PFSK-1 (cell line): Measurements from ENCODE around the gene NT5M.

Source experiments
- FOXP2 ChIP-seq: optimal IDR thresholded peaks from 2 replicates; pipeline ENCODE3; 2011; ENCODE audit warnings: borderline replicate concordance, control low read depth, inconsistent platforms; ENCODE audit not compliant: insufficient read depth; ENCODE audit errors: extremely low read length, extremely low read depth
- POLR2AphosphoS5 ChIP-seq: IDR thresholded peaks from 2 replicates; pipeline ENCODE4 v1.6.1; 2012; ENCODE audit warnings: low read depth, mild to moderate bottlenecking, control low read depth, low read length, moderate library complexity
- SIN3A ChIP-seq: IDR thresholded peaks from 2 replicates; pipeline ENCODE4 v1.6.1; 2012; ENCODE audit warnings: mild to moderate bottlenecking, low read length, moderate library complexity, borderline replicate concordance; ENCODE audit not compliant: insufficient read depth
- TAF1 ChIP-seq: IDR thresholded peaks from 2 replicates; pipeline ENCODE4 v1.6.1; 2012; ENCODE audit warnings: low read length, control low read depth, borderline replicate concordance; ENCODE audit not compliant: insufficient read depth
- TF ChIP-seq, protein P1 (sequence below), 2 experiments: IDR thresholded peaks; 2 replicates each; pipeline versions ENCODE4 v1.6.1 to v1.8.0; 2011 to 2012; ENCODE audit warnings: low read depth in 2 of 2, low read length in 2 of 2, control low read depth in 1 of 2, inconsistent platforms in 1 of 2, mild to moderate bottlenecking in 1 of 2, moderate library complexity in 1 of 2; ENCODE audit not compliant: insufficient read depth in 1 of 2

Gene NT5M

DNA sequence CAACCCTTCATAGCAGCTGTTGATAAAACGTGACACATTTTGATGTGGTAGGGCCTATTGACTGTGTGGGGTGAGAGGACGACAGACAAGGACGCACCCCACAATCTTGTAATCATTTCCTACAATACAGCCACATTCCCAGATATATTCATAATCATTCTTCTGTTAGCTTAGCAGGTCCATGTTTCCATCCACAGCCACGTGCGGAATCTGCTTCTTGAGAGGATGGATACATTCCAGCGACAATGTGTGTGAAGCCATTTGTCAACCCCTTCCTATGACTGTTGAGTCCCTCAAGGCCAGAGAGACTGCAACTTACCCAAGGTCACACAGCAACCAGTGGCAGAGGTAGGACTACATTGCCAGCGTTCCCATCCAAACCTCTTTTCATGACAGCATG, 13.5 kb upstream of the NT5M start:
- TF ChIP-seq FOXP2 (no peak), TAF1 (no peak), SIN3A (no peak)
- TF ChIP-seq, protein P1, sequence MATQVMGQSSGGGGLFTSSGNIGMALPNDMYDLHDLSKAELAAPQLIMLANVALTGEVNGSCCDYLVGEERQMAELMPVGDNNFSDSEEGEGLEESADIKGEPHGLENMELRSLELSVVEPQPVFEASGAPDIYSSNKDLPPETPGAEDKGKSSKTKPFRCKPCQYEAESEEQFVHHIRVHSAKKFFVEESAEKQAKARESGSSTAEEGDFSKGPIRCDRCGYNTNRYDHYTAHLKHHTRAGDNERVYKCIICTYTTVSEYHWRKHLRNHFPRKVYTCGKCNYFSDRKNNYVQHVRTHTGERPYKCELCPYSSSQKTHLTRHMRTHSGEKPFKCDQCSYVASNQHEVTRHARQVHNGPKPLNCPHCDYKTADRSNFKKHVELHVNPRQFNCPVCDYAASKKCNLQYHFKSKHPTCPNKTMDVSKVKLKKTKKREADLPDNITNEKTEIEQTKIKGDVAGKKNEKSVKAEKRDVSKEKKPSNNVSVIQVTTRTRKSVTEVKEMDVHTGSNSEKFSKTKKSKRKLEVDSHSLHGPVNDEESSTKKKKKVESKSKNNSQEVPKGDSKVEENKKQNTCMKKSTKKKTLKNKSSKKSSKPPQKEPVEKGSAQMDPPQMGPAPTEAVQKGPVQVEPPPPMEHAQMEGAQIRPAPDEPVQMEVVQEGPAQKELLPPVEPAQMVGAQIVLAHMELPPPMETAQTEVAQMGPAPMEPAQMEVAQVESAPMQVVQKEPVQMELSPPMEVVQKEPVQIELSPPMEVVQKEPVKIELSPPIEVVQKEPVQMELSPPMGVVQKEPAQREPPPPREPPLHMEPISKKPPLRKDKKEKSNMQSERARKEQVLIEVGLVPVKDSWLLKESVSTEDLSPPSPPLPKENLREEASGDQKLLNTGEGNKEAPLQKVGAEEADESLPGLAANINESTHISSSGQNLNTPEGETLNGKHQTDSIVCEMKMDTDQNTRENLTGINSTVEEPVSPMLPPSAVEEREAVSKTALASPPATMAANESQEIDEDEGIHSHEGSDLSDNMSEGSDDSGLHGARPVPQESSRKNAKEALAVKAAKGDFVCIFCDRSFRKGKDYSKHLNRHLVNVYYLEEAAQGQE (IDR thresholded peaks at IDR 0.05; ENCODE audit: insufficient read depth in 1 of 2, low read depth in 2 of 2, low read length in 2 of 2): no peak

DNA sequence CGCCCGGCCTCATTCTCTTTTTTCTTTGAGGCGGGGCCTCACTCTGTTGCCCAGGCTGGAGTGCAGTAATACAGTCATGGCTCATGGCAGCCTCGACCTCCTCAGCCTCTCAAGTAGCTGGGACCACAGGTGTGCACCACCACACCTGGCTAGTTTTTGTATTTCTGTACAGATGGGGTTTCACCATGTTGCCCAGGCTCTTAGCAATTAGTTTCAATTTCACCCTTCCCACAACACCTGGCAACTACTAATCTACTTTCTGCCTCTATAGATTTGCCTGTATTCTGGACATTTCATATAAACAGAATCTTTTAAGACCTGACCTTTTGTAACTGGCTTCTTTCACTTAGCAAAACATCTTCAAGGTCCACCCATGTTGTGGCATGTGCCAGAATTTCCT, 8.0 kb upstream of the NT5M start:
- no peak for TF ChIP-seq FOXP2
- no peak for TF ChIP-seq SIN3A
- no peak for TF ChIP-seq TAF1
- TF ChIP-seq, protein P1 (IDR thresholded peaks at IDR 0.05; ENCODE audit: insufficient read depth in 1 of 2, low read depth in 2 of 2, low read length in 2 of 2): no peak
- TF ChIP-seq POLR2AphosphoS5: no peak

DNA sequence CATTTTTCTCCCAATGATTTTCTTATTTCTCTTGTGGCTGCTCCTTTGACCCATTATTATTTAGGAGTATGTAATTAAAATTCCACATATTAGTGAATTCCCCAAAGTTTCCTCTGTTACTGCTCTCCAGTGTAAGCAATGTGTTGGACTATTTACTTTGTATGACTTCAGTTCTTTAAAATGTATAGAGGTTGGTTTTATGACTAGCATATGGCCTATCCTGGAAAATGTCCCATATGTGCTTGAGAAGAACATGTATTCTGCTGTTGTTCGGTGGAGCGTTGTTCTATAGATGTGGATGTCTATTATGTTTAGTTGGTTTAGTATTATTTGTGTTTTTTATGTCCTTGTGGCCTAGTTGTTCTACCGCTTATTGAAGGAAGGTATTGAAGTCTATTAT, 6.0 kb upstream of the NT5M start:
- no peak for TF ChIP-seq TAF1
- no peak for TF ChIP-seq SIN3A
- TF ChIP-seq, protein P1 (IDR thresholded peaks at IDR 0.05; ENCODE audit: insufficient read depth in 1 of 2, low read depth in 2 of 2, low read length in 2 of 2): no peak
- no peak for TF ChIP-seq FOXP2
- TF ChIP-seq POLR2AphosphoS5: no peak

DNA sequence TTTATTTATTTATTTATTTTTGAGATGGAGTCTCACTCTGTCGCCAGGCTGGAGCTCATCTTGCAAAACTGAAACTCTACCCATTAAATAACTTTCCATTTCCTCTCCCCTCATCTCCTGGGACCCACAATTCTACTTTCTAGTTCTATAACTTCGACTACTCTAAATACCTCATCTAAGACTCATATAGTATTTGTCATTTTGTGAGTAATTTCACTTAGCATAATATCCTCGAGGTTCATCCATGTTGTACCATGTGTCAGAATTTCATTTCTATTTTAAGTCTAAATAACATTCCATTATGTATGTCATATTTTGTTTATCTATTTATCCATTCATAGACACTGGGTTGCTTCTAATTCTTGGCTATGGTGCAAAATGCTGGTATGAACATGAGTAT, 5.1 kb upstream of the NT5M start:
- TF ChIP-seq SIN3A (no peak), FOXP2 (no peak), POLR2AphosphoS5 (no peak), TAF1 (no peak)
- TF ChIP-seq, protein P1 (IDR thresholded peaks at IDR 0.05; ENCODE audit: insufficient read depth in 1 of 2, low read depth in 2 of 2, low read length in 2 of 2): no peak
